ENCODE measurements around the gene ITGB1. TPM values are rescaled to one million over a fixed set of nuclear protein-coding genes. Genes with fewer than 3 reads are reported as not detected.
A peak's percentile ranks its signal among the peaks of the same experiment; 100 is the strongest.

The ITGB1 gene
- total RNA-seq, 1 donor from 2014 or later: 87.4 TPM

- Mint-ChIP-seq H3K4me1 (peaks cover 41% of the 10 kb centered on the region), H3K36me3 (ENCODE audit: low read depth) (peaks cover 2% of the 10 kb centered on the region), H3K4me3 (no peak overlapping the region), H3K27ac (no peak overlapping the region), H3K27me3 (no peaks in the 10 kb centered on the region), H3K9me3 (no peaks in the 10 kb centered on the region)
- intact Hi-C loops (cut with micrococcal nuclease): no loop called here
- ChIA-PET POLR2A (interaction anchor here (1.4 kb wide), 2 partner anchors 8 to 18 kb away, joined by 4 to 8 read pairs; no protein-coding TSS in a partner anchor), CTCF (no interaction called here)
- ATAC-seq (ENCODE audit: low read depth): no peak
- TF ChIP-seq, protein P1, sequence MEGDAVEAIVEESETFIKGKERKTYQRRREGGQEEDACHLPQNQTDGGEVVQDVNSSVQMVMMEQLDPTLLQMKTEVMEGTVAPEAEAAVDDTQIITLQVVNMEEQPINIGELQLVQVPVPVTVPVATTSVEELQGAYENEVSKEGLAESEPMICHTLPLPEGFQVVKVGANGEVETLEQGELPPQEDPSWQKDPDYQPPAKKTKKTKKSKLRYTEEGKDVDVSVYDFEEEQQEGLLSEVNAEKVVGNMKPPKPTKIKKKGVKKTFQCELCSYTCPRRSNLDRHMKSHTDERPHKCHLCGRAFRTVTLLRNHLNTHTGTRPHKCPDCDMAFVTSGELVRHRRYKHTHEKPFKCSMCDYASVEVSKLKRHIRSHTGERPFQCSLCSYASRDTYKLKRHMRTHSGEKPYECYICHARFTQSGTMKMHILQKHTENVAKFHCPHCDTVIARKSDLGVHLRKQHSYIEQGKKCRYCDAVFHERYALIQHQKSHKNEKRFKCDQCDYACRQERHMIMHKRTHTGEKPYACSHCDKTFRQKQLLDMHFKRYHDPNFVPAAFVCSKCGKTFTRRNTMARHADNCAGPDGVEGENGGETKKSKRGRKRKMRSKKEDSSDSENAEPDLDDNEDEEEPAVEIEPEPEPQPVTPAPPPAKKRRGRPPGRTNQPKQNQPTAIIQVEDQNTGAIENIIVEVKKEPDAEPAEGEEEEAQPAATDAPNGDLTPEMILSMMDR (IDR thresholded peaks at IDR 0.05): no peak
- no peak for DNase-seq
These were observed 4.5 kb upstream of the ITGB1 start for GRCh38 chr10:32962521-32962920.

GRCh38 chr10:32961895-32962369, 3.9 kb upstream of the ITGB1 start:
- Mint-ChIP-seq H3K36me3 (ENCODE audit: low read depth) (peaks cover 2% of the 10 kb centered on the region), H3K4me1 (peaks cover 41% of the 10 kb centered on the region), H3K9me3 (no peaks in the 10 kb centered on the region), H3K27ac (peak overlapping the region; percentile 95), H3K4me3 (no peak overlapping the region), H3K27me3 (no peaks in the 10 kb centered on the region)
- DNase-seq (no peak), ATAC-seq (ENCODE audit: low read depth) (no peak)
- ChIA-PET CTCF (no interaction called here), POLR2A (interaction anchor here (1.1 to 1.4 kb wide), 3 partner anchors 9 to 19 kb away, joined by 4 to 8 read pairs (median 4); no protein-coding TSS in a partner anchor)
- intact Hi-C loops (cut with micrococcal nuclease): loop anchor here (1.0 kb wide), 1 partner anchor 172 kb away; no protein-coding TSS in a partner anchor
- TF ChIP-seq, protein P1 (IDR thresholded peaks at IDR 0.05): no peak

DNA sequence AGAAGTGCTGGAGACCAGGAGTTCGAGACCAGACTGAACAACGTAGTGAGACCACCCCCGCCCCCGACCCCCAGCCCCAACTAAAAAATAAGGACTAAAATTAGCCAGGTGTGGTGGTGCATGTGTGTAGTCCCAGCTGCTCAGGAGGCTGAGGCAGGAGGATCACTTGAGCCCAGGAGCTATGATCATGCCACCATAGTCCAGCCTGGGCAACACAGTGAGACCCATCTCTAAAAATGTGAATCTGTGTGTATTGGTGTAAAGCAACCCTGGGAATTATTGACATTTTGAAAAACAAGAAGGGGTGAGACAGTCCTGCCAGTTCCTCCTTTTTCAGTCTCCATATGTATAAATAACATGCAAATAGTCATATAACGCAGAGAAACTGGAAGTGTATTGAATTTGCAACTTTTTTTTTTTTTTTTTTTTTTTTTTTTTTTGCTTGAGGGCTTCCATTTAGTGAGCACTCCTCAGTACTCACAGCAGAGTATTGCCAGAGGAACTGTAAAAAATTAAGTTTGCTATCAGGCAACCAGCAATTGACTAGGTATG, 3.4 kb upstream of the ITGB1 start:
- ChIA-PET CTCF (no interaction called here), POLR2A (interaction anchor here (0.6 to 1.4 kb wide), 4 partner anchors 10 to 623 kb away, joined by 3 to 8 read pairs (median 4); no protein-coding TSS in a partner anchor)
- DNase-seq (no peak), ATAC-seq (ENCODE audit: low read depth) (peak; percentile 16)
- Mint-ChIP-seq H3K4me1 (peaks cover 46% of the 10 kb centered on the region), H3K9me3 (no peaks in the 10 kb centered on the region), H3K36me3 (ENCODE audit: low read depth) (peaks cover 2% of the 10 kb centered on the region), H3K27ac (peak overlapping the region; percentile 95), H3K4me3 (peak overlapping the region; percentile 48), H3K27me3 (no peaks in the 10 kb centered on the region)
- TF ChIP-seq, protein P1 (IDR thresholded peaks at IDR 0.05): no peak
- intact Hi-C loops (cut with micrococcal nuclease): loop anchor here (1.0 kb wide), 1 partner anchor 173 kb away; no protein-coding TSS in a partner anchor

GRCh38 chr10:32960022-32960421, 2.0 kb upstream of the ITGB1 start:
- Mint-ChIP-seq H3K36me3 (ENCODE audit: low read depth) (peaks cover 4% of the 10 kb centered on the region), H3K27ac (peak overlapping the region; percentile 95), H3K27me3 (no peaks in the 10 kb centered on the region), H3K4me1 (peaks cover 56% of the 10 kb centered on the region), H3K4me3 (peak overlapping the region; percentile 85), H3K9me3 (no peaks in the 10 kb centered on the region)
- ChIA-PET CTCF (interaction anchor here (1.7 kb wide), 1 partner anchor 49 kb away, joined by 5 read pairs; no protein-coding TSS in a partner anchor), POLR2A (interaction anchor here (0.6 to 1.8 kb wide), 7 partner anchors 12 to 166 kb away, joined by 3 to 13 read pairs (median 3); no protein-coding TSS in a partner anchor)
- ATAC-seq (ENCODE audit: low read depth) (no peak), DNase-seq (no peak)
- intact Hi-C loops (cut with micrococcal nuclease): no loop called here
- TF ChIP-seq, protein P1 (IDR thresholded peaks at IDR 0.05): no peak

Measured in activated B cell treated with CpG ODN at 0.5 μM for 24 hours (primary cell).